Neural progenitor cell (in vitro differentiated cells): Measurements from ENCODE around the gene COL8A2.

Source experiments
- EZH2 ChIP-seq: fragments of 200-600 bp; sonication (generic); IDR thresholded peaks from 2 replicates; pipeline ENCODE4 v1.6.1; 2017; ENCODE audit warnings: antibody characterized with exemption, mild to moderate bottlenecking, moderate library complexity
- EZH2phosphoT487 ChIP-seq: fragments of 200-600 bp; sonication (generic); IDR thresholded peaks from 2 replicates; pipeline ENCODE4 v1.6.1; 2017; ENCODE audit warnings: antibody characterized with exemption
- TF ChIP-seq, protein P1 (sequence below): fragments of 200-600 bp; sonication (generic); IDR thresholded peaks from 2 replicates; pipeline ENCODE4 v1.5.1; 2017; ENCODE audit warnings: antibody characterized with exemption, mild to moderate bottlenecking

- TF ChIP-seq, protein P1, sequence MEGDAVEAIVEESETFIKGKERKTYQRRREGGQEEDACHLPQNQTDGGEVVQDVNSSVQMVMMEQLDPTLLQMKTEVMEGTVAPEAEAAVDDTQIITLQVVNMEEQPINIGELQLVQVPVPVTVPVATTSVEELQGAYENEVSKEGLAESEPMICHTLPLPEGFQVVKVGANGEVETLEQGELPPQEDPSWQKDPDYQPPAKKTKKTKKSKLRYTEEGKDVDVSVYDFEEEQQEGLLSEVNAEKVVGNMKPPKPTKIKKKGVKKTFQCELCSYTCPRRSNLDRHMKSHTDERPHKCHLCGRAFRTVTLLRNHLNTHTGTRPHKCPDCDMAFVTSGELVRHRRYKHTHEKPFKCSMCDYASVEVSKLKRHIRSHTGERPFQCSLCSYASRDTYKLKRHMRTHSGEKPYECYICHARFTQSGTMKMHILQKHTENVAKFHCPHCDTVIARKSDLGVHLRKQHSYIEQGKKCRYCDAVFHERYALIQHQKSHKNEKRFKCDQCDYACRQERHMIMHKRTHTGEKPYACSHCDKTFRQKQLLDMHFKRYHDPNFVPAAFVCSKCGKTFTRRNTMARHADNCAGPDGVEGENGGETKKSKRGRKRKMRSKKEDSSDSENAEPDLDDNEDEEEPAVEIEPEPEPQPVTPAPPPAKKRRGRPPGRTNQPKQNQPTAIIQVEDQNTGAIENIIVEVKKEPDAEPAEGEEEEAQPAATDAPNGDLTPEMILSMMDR: no peak
- TF ChIP-seq EZH2 (no peak), EZH2phosphoT487 (no peak)
Measured at GRCh38 chr1:36143424-36143823, 18.4 kb upstream of the COL8A2 start.
